Parathyroid adenoma (tissue), 2 donors: ENCODE data around the gene HIGD1A.

Experiments
- H2AFZ ChIP-seq: fragments of 300-600 bp; sonication (generic); one replicate; pipeline ENCODE4 v1.7.0; 2017; ENCODE audit warnings: antibody characterized with exemption, mild to moderate bottlenecking
- H3K27ac ChIP-seq: fragments of 300-600 bp; sonication (generic); one replicate; pipeline ENCODE4 v1.7.0; 2017
- H3K27me3 ChIP-seq: fragments of 300-600 bp; sonication (generic); one replicate; pipeline ENCODE4 v1.7.0; 2017; ENCODE audit warnings: low read length; ENCODE audit not compliant: control insufficient read depth, insufficient read depth
- H3K36me3 ChIP-seq: fragments of 300-600 bp; sonication (generic); one replicate; pipeline ENCODE4 v1.7.0; 2017; ENCODE audit warnings: low read length; ENCODE audit not compliant: control insufficient read depth, insufficient read depth
- H3K4me1 ChIP-seq: fragments of 300-600 bp; sonication (generic); one replicate; pipeline ENCODE4 v1.7.0; 2017; ENCODE audit warnings: control low read depth
- H3K4me2 ChIP-seq: fragments of 300-600 bp; sonication (generic); one replicate; pipeline ENCODE4 v1.7.0; 2017; ENCODE audit warnings: low read length
- H3K4me3 ChIP-seq: fragments of 300-600 bp; sonication (generic); one replicate; pipeline ENCODE4 v1.7.0; 2017; ENCODE audit warnings: low read depth, low read length
- H3K79me2 ChIP-seq: fragments of 300-600 bp; sonication (generic); one replicate; pipeline ENCODE4 v1.7.0; 2017; ENCODE audit warnings: control low read depth
- H3K9ac ChIP-seq: fragments of 300-600 bp; sonication (generic); one replicate; pipeline ENCODE4 v1.7.0; 2017; ENCODE audit warnings: mild to moderate bottlenecking
- H3K9me3 ChIP-seq: fragments of 300-600 bp; sonication (generic); one replicate; pipeline ENCODE4 v1.7.0; 2017; ENCODE audit warnings: low read length; ENCODE audit not compliant: control insufficient read depth
- CTCF ChIP-seq: fragments of 300-600 bp; sonication (generic); IDR thresholded peaks from one replicate; pipeline ENCODE4 v1.7.0; 2017; ENCODE audit warnings: antibody characterized with exemption, mild to moderate bottlenecking
- donor health status: primary hyperparathyroidism.

Gene HIGD1A

GRCh38 chr3:42809202-42809601 lies 4.9 kb upstream of the HIGD1A start, which contains the start of gene ACKR2:
ACKR2 (plus strand) TSS chr3:42809445; CDS start chr3:42864503, 55,058 bp downstream.
- no peak within 1 kb of the TSS for H2AFZ ChIP-seq
- H3K79me2 ChIP-seq = no peaks in the 10 kb centered on the region
- H3K4me3 ChIP-seq = no peak within 1 kb of the TSS
- no peaks in the 10 kb centered on the region for H3K4me1 ChIP-seq
- H3K9me3 ChIP-seq = no peaks in the 10 kb centered on the region
- H3K36me3 ChIP-seq = no peaks in the 10 kb centered on the region
- no peak within 1 kb of the TSS for H3K4me2 ChIP-seq
- no peaks in the 10 kb centered on the region for H3K27me3 ChIP-seq
- no peak within 1 kb of the TSS for H3K27ac ChIP-seq
- H3K9ac ChIP-seq = no peak within 1 kb of the TSS
- no peak for TF ChIP-seq CTCF

- H3K4me3 ChIP-seq = no peak overlapping the region
- H3K4me1 ChIP-seq = no peaks in the 10 kb centered on the region
- H2AFZ ChIP-seq = no peak overlapping the region
- H3K9me3 ChIP-seq = no peaks in the 10 kb centered on the region
- H3K36me3 ChIP-seq = no peaks in the 10 kb centered on the region
- TF ChIP-seq CTCF = no peak
- H3K27ac ChIP-seq = no peak overlapping the region
- H3K9ac ChIP-seq = no peak overlapping the region
- no peaks in the 10 kb centered on the region for H3K79me2 ChIP-seq
- no peaks in the 10 kb centered on the region for H3K27me3 ChIP-seq
- no peak overlapping the region for H3K4me2 ChIP-seq
Measured at GRCh38 chr3:42807929-42808328, 3.6 kb upstream of the HIGD1A start.

GRCh38 chr3:42805141-42805821 lies 991 bp upstream of the HIGD1A start:
- no peaks in the 10 kb centered on the region for H3K36me3 ChIP-seq
- H3K27ac ChIP-seq = no peak overlapping the region
- no peaks in the 10 kb centered on the region for H3K9me3 ChIP-seq
- H3K79me2 ChIP-seq = peaks cover 13% of the 10 kb centered on the region
- no peak overlapping the region for H3K9ac ChIP-seq
- H3K27me3 ChIP-seq = no peaks in the 10 kb centered on the region
- peak overlapping the region; percentile 91 for H3K4me3 ChIP-seq
- H3K4me1 ChIP-seq = no peaks in the 10 kb centered on the region
- peak overlapping the region; percentile 97 for H3K4me2 ChIP-seq
- TF ChIP-seq CTCF = no peak
- peak overlapping the region; percentile 96 for H2AFZ ChIP-seq

GRCh38 chr3:42804831-42805132 lies 492 bp upstream of the HIGD1A start:
- Histone ChIP-seq H3K4me1 (no peaks in the 10 kb centered on the region), H3K79me2 (peaks cover 15% of the 10 kb centered on the region), H3K4me2 (peak overlapping the region; percentile 97), H3K9me3 (no peaks in the 10 kb centered on the region), H3K4me3 (peak overlapping the region; percentile 91), H3K27me3 (no peaks in the 10 kb centered on the region), H3K36me3 (no peaks in the 10 kb centered on the region), H3K27ac (peak overlapping the region; percentile 93), H2AFZ (peak overlapping the region; percentile 96), H3K9ac (peak overlapping the region; percentile 75)
- no peak for TF ChIP-seq CTCF
